GM06990 (cell line): ENCODE data around the gene INSIG2.

Source experiments
- DNase-seq: peaks from one replicate; pipeline ENCODE4 v3.0.0-alpha.2; 2011; ENCODE audit not compliant: insufficient read length; ENCODE audit errors: extremely low read depth
- H3K27me3 ChIP-seq: replicated peaks from 2 replicates; pipeline ENCODE4 v1.6.0; 2011; ENCODE audit warnings: low read length; ENCODE audit not compliant: control insufficient read depth, insufficient read depth
- H3K36me3 ChIP-seq: 2 replicates; pipeline ENCODE4 v1.5.1; 2011; ENCODE audit warnings: low read length; ENCODE audit not compliant: control insufficient read depth, insufficient read depth
- H3K4me3 ChIP-seq: replicated peaks from 2 replicates; pipeline ENCODE4 v1.5.1; 2011; ENCODE audit warnings: low read depth, mild to moderate bottlenecking, control low read depth, low read length
- CTCF ChIP-seq: IDR thresholded peaks from 2 replicates; pipeline ENCODE4 v1.5.1; 2011; ENCODE audit warnings: low read length, control low read depth, mild to moderate bottlenecking, inconsistent platforms; ENCODE audit not compliant: insufficient read depth, poor library complexity, severe bottlenecking

Gene INSIG2

GRCh38 chr2:118065921-118066511, 22.3 kb upstream of the INSIG2 start:
- TF ChIP-seq CTCF, result no peak
- no peak for DNase-seq
- no peaks in the 10 kb centered on the region for H3K36me3 ChIP-seq

GRCh38 chr2:118077636-118078247, 10.5 kb upstream of the INSIG2 start:
- TF ChIP-seq CTCF, result no peak
- Histone ChIP-seq H3K4me3 (no peak overlapping the region), H3K27me3 (no peaks in the 10 kb centered on the region; the same call in none of the 2 replicates), H3K36me3 (no peaks in the 10 kb centered on the region)
- DNase-seq, result no peak

More at GRCh38 chr2:118065921-118066511, 22.3 kb upstream of the INSIG2 start:
- no peak overlapping the region for H3K4me3 ChIP-seq
- H3K27me3 ChIP-seq, result no peaks in the 10 kb centered on the region; the same call in 1 of the 2 replicates

GRCh38 chr2:118078734-118079133, 9.5 kb upstream of the INSIG2 start:
- no peaks in the 10 kb centered on the region; the same call in none of the 2 replicates for H3K27me3 ChIP-seq
- no peak overlapping the region for H3K4me3 ChIP-seq
- no peak for TF ChIP-seq CTCF
- DNase-seq, result no peak
- no peaks in the 10 kb centered on the region for H3K36me3 ChIP-seq

- no peak for DNase-seq
- TF ChIP-seq CTCF, result no peak
- no peaks in the 10 kb centered on the region for H3K36me3 ChIP-seq
- no peak overlapping the region for H3K4me3 ChIP-seq
- H3K27me3 ChIP-seq, result no peaks in the 10 kb centered on the region; the same call in none of the 2 replicates
Observed at GRCh38 chr2:118084491-118085089, 3.7 kb upstream of the INSIG2 start.

GRCh38 chr2:118085173-118086023, 2.9 kb upstream of the INSIG2 start:
- no peak overlapping the region for H3K4me3 ChIP-seq
- DNase-seq, result no peak
- no peaks in the 10 kb centered on the region; the same call in 1 of the 2 replicates for H3K27me3 ChIP-seq
- H3K36me3 ChIP-seq, result no peaks in the 10 kb centered on the region
- no peak for TF ChIP-seq CTCF
